ENCODE data around the gene ADH5.
A peak's percentile ranks its signal among the peaks of the same experiment; 100 is the strongest.
"Not testable (repeated sequence)": the region's sequence is repeated elsewhere in the genome, so short reads cannot be mapped to it uniquely, and the experiment has no call there.

Gene ADH5

DNA sequence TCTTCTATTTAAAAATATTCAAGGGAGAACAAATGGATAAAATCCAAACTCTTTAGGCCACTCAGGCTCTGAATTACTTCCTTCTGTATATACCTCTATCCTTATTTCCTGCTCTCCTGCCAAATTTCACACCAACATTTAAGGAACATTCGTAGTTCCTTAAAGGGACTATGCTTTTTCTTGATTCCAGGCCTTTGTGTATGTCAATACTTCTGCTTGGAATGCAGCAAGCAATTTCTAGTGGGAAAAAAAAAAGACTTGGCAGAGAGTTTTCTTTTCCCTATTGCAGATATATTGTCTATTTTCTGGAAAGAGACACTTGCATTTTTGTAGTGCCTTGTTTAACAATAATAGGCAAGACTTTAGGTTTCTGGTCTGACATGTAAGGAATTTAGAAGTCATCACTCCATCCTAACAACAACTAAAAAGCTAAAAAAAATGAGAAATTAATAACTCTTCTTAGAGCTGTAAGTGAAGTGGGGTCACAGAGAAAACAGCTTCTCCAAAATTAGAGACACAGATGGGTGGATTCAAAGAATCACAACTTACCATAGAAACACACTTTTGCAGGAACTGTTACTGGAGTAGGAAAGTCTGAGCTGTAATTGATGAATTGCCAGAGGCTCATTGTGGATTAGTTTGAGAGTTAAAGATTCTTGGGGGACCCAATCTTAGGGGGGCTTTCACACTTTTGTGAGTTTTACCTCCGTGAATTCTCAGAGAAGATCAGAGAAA lies 2.1 kb upstream of the ADH5 start:
- TF ChIP-seq CTCF (IDR thresholded peaks at IDR 0.05; ENCODE audit: low read depth, low read length) = no peak
- TF ChIP-seq MYC (IDR thresholded peaks at IDR 0.05; ENCODE audit: low read depth, low read length) = no peak
- TF ChIP-seq, protein P1, sequence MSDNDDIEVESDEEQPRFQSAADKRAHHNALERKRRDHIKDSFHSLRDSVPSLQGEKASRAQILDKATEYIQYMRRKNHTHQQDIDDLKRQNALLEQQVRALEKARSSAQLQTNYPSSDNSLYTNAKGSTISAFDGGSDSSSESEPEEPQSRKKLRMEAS (IDR thresholded peaks at IDR 0.05; ENCODE audit: low read depth, low read length) = no peak
- TF ChIP-seq POLR2A (IDR thresholded peaks at IDR 0.05; ENCODE audit: extremely low read depth, insufficient read length) = no peak
- DNase-seq (ENCODE audit: low read depth) = no peak
- no peak overlapping the region for H3K4me3 ChIP-seq (ENCODE audit: low read depth, low read length)

- H3K4me3 ChIP-seq (ENCODE audit: low read depth, low read length) = peak overlapping the region; percentile 82
- peak; percentile 68 for DNase-seq (ENCODE audit: low read depth)
- TF ChIP-seq CTCF (IDR thresholded peaks at IDR 0.05; ENCODE audit: low read depth, low read length) (no peak), MYC (IDR thresholded peaks at IDR 0.05; ENCODE audit: low read depth, low read length) (no peak), POLR2A (IDR thresholded peaks at IDR 0.05; ENCODE audit: extremely low read depth, insufficient read length) (no peak)
- TF ChIP-seq, protein P1 (IDR thresholded peaks at IDR 0.05; ENCODE audit: low read depth, low read length) = no peak
Observed at GRCh38 chr4:99088023-99088449, 552 bp downstream of the ADH5 start.

DNA sequence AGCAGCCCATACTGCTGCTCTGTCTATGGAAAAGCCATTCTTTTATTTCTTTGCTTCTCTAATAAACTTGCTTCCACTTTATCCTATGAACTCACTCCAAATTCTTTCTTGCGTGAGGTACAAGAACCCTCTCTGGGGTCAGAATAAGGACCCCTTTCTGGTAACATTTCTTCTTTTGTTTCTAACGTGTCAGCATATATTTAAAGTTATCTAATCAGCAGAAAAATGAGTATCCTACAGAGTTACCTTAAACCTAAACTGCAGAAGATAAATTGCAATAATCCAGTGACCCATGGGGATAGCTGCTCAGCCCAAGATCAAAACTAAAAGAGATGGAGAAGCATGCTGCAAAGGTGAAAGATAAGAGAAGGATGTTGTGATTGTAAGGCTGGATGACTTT lies 4.0 kb downstream of the ADH5 start:
- no peak overlapping the region for H3K4me3 ChIP-seq (ENCODE audit: low read depth, low read length)
- TF ChIP-seq POLR2A (IDR thresholded peaks at IDR 0.05; ENCODE audit: extremely low read depth, insufficient read length) (no peak), MYC (IDR thresholded peaks at IDR 0.05; ENCODE audit: low read depth, low read length) (no peak)
- no peak for DNase-seq (ENCODE audit: low read depth)

DNA sequence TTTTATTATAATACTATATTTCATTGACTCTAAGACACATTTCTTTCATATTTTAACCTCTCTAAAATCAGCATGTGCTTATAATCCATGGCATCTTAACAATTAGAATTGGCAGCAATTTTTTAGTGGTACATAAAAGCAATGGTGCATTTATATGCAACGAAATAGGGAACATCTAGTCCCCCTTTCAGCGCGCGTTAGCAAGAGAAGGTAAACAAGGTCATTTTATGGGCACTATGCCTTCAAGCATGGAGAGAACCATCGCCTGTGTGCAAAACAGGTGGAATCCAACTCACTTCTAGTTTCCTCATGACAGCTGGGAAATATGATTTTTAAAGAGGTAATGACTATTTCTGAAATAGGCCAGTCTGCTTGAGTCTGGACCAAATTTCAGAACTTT lies 6.4 kb downstream of the ADH5 start:
- H3K4me3 ChIP-seq (ENCODE audit: low read depth, low read length) = no peak overlapping the region
- no peak for DNase-seq (ENCODE audit: low read depth)
- TF ChIP-seq, protein P1 (IDR thresholded peaks at IDR 0.05; ENCODE audit: low read depth, low read length) = no peak
- TF ChIP-seq POLR2A (IDR thresholded peaks at IDR 0.05; ENCODE audit: extremely low read depth, insufficient read length) (no peak), CTCF (IDR thresholded peaks at IDR 0.05; ENCODE audit: low read depth, low read length) (no peak), MYC (IDR thresholded peaks at IDR 0.05; ENCODE audit: low read depth, low read length) (no peak)

DNA sequence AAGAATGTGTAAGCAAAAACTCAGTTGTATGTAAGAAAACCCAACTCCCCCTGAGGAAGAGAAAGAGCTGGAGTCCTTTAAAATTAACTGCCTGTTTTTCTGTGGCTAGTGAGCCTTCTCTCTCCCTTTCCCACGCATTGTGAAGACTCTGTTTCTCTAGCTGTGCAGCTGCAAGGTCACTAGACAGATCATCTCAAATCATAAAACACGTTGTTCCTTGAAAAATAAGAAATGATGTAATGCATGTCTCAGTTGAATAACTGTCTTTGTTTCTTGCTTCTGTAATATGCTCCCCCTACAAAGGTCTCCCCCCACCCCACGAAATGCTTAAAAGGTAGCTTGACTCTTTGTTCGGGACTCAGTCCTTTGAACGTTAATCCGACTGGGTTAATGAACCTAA lies 7.7 kb downstream of the ADH5 start:
- not testable (repeated sequence) for DNase-seq (ENCODE audit: low read depth); H3K4me3 ChIP-seq (ENCODE audit: low read depth, low read length)

- DNase-seq (ENCODE audit: low read depth) = no peak
- TF ChIP-seq CTCF (IDR thresholded peaks at IDR 0.05; ENCODE audit: low read depth, low read length) (no peak), MYC (IDR thresholded peaks at IDR 0.05; ENCODE audit: low read depth, low read length) (no peak), POLR2A (IDR thresholded peaks at IDR 0.05; ENCODE audit: extremely low read depth, insufficient read length) (no peak)
- H3K4me3 ChIP-seq (ENCODE audit: low read depth, low read length) = no peak overlapping the region
Observed at GRCh38 chr4:99079625-99080295, 8.8 kb downstream of the ADH5 start.

Measured in NB4 (cell line).